ENCODE measurements around the gene TSGA10IP.

Gene TSGA10IP

DNA sequence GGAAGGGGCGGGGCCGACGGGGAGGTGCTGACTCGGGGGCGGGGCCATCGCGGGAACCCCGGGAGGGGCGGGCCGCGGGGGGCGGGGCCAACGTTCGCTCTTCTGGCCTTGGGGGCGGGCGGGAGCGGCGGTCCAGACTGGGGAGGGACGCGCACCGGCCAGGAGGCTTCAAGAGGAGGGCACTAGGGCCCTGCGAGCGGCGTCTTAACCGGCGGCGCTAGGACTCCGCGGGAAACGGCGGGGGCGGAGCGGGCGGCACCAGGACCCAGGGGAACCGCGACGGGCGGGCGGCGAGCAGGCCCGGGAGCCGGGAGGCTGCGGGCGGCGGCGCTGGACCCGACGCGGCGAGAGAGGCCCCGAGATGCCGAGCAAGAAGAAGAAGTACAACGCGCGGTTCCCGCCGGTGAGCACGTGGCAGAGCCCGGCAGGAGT lies 26.1 kb upstream of the TSGA10IP start, which contains the start of gene DRAP1:
DRAP1 (plus strand) TSS at position 286 of the 432 bp plus-strand sequence; CDS start at position 362, 76 bp downstream.
- TF ChIP-seq, protein P1, sequence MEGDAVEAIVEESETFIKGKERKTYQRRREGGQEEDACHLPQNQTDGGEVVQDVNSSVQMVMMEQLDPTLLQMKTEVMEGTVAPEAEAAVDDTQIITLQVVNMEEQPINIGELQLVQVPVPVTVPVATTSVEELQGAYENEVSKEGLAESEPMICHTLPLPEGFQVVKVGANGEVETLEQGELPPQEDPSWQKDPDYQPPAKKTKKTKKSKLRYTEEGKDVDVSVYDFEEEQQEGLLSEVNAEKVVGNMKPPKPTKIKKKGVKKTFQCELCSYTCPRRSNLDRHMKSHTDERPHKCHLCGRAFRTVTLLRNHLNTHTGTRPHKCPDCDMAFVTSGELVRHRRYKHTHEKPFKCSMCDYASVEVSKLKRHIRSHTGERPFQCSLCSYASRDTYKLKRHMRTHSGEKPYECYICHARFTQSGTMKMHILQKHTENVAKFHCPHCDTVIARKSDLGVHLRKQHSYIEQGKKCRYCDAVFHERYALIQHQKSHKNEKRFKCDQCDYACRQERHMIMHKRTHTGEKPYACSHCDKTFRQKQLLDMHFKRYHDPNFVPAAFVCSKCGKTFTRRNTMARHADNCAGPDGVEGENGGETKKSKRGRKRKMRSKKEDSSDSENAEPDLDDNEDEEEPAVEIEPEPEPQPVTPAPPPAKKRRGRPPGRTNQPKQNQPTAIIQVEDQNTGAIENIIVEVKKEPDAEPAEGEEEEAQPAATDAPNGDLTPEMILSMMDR (IDR thresholded peaks at IDR 0.05): no peak
- peak within 1 kb of the TSS; percentile 92 for H3K27ac ChIP-seq
- no peaks in the 10 kb centered on the region for H3K9me3 ChIP-seq
- H3K4me3 ChIP-seq (ENCODE audit: low read depth in 1 of 2, low read length in 1 of 2): peak within 1 kb of the TSS; percentile 80 to 96
- peaks cover 52 to 57% of the 10 kb centered on the region in 2 experiments for H3K4me1 ChIP-seq (ENCODE audit: control insufficient read depth in 1 of 2, insufficient read depth in 1 of 2, low read depth in 1 of 2, low read length in 1 of 2)
- peaks cover 31% of the 10 kb centered on the region for H3K36me3 ChIP-seq
- H3K27me3 ChIP-seq: no peaks in the 10 kb centered on the region

DNA sequence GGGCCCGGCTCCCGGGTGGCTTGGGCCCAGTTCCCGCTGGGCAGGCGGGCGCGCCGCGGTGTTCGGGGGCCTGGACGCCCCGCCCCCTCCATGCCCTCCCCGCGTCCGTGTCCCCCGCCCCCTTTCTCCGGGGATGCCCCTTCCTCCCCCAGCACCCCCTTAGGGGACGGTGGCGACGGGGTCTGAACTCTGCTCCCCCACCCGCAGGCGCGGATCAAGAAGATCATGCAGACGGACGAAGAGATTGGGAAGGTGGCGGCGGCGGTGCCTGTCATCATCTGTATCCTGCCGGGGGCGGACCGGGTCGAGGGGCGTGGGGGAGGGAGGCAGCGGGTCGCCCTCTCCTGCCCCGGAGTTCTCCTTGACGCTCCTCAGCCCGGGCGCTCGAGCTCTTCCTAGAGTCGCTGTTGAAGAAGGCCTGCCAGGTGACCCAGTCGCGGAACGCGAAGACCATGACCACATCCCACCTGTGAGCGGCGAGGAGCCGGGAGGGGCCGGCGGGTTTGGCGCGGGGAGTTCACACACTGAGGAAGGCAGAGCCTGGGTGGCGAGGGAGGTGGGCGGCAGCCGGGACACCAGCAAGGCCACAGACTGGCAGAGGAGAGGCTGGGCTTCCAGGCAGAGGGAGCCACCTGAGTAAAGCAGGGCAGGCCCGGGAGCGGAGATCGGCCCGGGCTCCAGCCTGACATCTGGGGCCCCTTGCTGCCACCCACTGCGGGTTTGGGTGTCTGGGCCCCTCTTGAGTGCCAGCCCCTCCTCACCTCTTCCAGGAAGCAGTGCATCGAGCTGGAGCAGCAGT lies 25.5 kb upstream of the TSGA10IP start:
- H3K27ac ChIP-seq: peak overlapping the region; percentile 92
- TF ChIP-seq, protein P1 (IDR thresholded peaks at IDR 0.05): no peak
- no peaks in the 10 kb centered on the region for H3K9me3 ChIP-seq
- no peaks in the 10 kb centered on the region for H3K27me3 ChIP-seq
- peaks cover 31% of the 10 kb centered on the region for H3K36me3 ChIP-seq
- H3K4me3 ChIP-seq (ENCODE audit: low read depth in 1 of 2, low read length in 1 of 2): peak overlapping the region; percentile 60 to 96
- H3K4me1 ChIP-seq (ENCODE audit: control insufficient read depth in 1 of 2, insufficient read depth in 1 of 2, low read depth in 1 of 2, low read length in 1 of 2): peaks cover 52 to 56% of the 10 kb centered on the region in 2 experiments

DNA sequence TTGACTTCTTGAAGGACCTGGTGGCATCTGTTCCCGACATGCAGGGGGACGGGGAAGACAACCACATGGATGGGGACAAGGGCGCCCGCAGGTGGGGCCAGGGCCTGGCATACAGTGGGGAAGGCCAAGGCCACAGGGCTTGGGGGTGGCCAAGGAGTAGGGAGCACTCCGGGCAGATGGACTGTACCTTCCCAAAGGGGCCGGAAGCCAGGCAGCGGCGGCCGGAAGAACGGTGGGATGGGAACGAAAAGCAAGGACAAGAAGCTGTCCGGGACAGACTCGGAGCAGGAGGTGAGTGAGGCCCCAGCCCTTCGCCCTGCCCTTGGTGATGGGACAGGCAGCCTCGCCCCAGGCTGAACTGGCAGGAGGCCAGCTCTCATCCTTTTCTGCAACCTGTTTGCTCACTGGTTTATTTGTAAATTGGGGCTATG lies 24.9 kb upstream of the TSGA10IP start:
- TF ChIP-seq, protein P1 (IDR thresholded peaks at IDR 0.05): no peak
- peak overlapping the region; percentile 60 to 96 for H3K4me3 ChIP-seq (ENCODE audit: low read depth in 1 of 2, low read length in 1 of 2)
- H3K27ac ChIP-seq: peak overlapping the region; percentile 92
- H3K36me3 ChIP-seq: peaks cover 31% of the 10 kb centered on the region
- H3K27me3 ChIP-seq: no peaks in the 10 kb centered on the region
- peaks cover 48 to 50% of the 10 kb centered on the region in 2 experiments for H3K4me1 ChIP-seq (ENCODE audit: control insufficient read depth in 1 of 2, insufficient read depth in 1 of 2, low read depth in 1 of 2, low read length in 1 of 2)
- no peaks in the 10 kb centered on the region for H3K9me3 ChIP-seq

DNA sequence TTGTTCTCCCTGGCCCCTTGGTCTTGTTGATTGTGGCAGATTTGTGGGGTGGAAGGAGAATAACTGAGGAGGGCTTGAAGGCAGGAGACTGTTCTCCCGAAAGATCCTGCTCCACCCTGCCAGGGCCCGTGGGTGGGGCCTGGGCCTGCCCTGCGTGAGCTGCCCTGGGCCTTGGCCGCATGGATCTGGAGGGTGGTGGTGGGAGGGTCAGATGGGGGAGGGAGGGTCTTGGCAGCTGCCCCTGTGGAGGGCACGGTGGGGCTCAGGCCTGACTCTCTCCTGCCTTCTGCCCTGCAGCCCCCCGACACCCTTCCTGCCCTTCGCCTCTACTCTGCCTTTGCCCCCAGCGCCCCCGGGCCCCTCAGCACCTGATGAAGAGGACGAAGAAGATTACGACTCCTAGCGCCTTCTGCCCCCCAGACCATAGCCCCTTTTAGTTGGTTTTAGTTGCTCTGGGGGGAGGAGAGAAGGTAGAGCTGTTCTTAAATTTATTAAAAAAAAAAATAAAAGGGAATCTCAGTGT lies 24.2 kb upstream of the TSGA10IP start:
- TF ChIP-seq, protein P1 (IDR thresholded peaks at IDR 0.05): no peak
- peaks cover 41 to 43% of the 10 kb centered on the region in 2 experiments for H3K4me1 ChIP-seq (ENCODE audit: control insufficient read depth in 1 of 2, insufficient read depth in 1 of 2, low read depth in 1 of 2, low read length in 1 of 2)
- no peaks in the 10 kb centered on the region for H3K27me3 ChIP-seq
- no peaks in the 10 kb centered on the region for H3K9me3 ChIP-seq
- no peak overlapping the region for H3K27ac ChIP-seq
- H3K4me3 ChIP-seq (ENCODE audit: low read depth in 1 of 2, low read length in 1 of 2): no peak overlapping the region
- peaks cover 31% of the 10 kb centered on the region for H3K36me3 ChIP-seq

DNA sequence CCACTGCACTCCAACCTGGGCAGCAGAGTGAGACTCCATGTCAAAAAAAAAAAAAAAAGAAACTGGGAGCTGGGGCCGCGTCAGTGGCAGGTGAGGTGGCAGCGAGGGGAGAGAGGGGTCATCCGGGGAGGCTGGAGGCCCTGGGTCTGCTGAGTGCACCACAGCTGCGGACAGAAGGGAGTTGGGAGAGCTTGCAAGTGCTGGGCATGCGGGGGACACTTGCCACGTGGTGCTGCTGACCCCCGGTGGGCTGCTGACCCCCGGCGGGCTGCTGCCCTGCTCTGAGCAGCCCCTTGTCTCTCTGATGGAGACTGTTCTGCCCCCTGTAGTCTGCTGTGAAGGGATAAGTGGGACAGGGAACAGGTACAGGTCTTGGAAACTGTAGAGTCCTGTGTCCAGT lies 23.4 kb upstream of the TSGA10IP start:
- Histone ChIP-seq H3K9me3 (no peaks in the 10 kb centered on the region), H3K36me3 (peaks cover 29% of the 10 kb centered on the region), H3K4me3 (ENCODE audit: low read depth in 1 of 2, low read length in 1 of 2) (no peak overlapping the region), H3K27me3 (no peaks in the 10 kb centered on the region), H3K27ac (no peak overlapping the region), H3K4me1 (ENCODE audit: control insufficient read depth in 1 of 2, insufficient read depth in 1 of 2, low read depth in 1 of 2, low read length in 1 of 2) (peaks cover 33 to 35% of the 10 kb centered on the region in 2 experiments)
- TF ChIP-seq, protein P1 (IDR thresholded peaks at IDR 0.05): no peak

Data from neutrophil (primary cell).